ENCODE results near the gene MVD.

MVD gene

GRCh38 chr16:88662843-88663606 lies at the start of gene MVD:
Gene MVD (minus strand): TSS chr16:88663091. CDS start chr16:88663080, 11 bp downstream.
- DNase-seq (ENCODE audit: low spot score), result peak; percentile 98

GRCh38 chr16:88712362-88712979 lies 49.6 kb upstream of the MVD start:
- no peak for DNase-seq (ENCODE audit: low spot score)

- no peak for DNase-seq (ENCODE audit: low spot score)
These were observed 49.0 kb upstream of the MVD start for GRCh38 chr16:88711750-88712340.

GRCh38 chr16:88710556-88710955 lies 47.7 kb upstream of the MVD start:
- DNase-seq (ENCODE audit: low spot score), result no peak

- DNase-seq (ENCODE audit: low spot score), result peak; percentile 45
These were observed 44.3 kb upstream of the MVD start for GRCh38 chr16:88706965-88707826.

GRCh38 chr16:88706229-88706964 lies 43.5 kb upstream of the MVD start, which contains the start of the genes CTU2 and RNF166:
Gene CTU2 (plus strand): TSS chr16:88706503. CDS start chr16:88706531, 28 bp downstream.
Gene RNF166 (minus strand): TSS chr16:88706408. CDS start chr16:88706325, 83 bp downstream.
- DNase-seq (ENCODE audit: low spot score), result peak; percentile 91

- DNase-seq (ENCODE audit: low spot score), result no peak
These were observed 42.9 kb upstream of the MVD start for GRCh38 chr16:88705801-88706228.

GRCh38 chr16:88705076-88705684 lies 42.3 kb upstream of the MVD start:
- peak; percentile 22 for DNase-seq (ENCODE audit: low spot score)

GRCh38 chr16:88703486-88704309 lies 40.8 kb upstream of the MVD start:
- no peak for DNase-seq (ENCODE audit: low spot score)

- DNase-seq (ENCODE audit: low spot score), result no peak
These were observed 39.7 kb upstream of the MVD start for GRCh38 chr16:88702371-88703210.

- DNase-seq (ENCODE audit: low spot score), result no peak
These were observed 38.9 kb upstream of the MVD start for GRCh38 chr16:88701581-88702370.

- DNase-seq (ENCODE audit: low spot score), result peak; percentile 53
These were observed 38.0 kb upstream of the MVD start for GRCh38 chr16:88700636-88701482.

GRCh38 chr16:88700322-88700635 lies 37.4 kb upstream of the MVD start:
- no peak for DNase-seq (ENCODE audit: low spot score)

GRCh38 chr16:88699180-88699579 lies 36.3 kb upstream of the MVD start:
- DNase-seq (ENCODE audit: low spot score), result no peak

- DNase-seq (ENCODE audit: low spot score), result no peak
These were observed 35.8 kb upstream of the MVD start for GRCh38 chr16:88698646-88699045.

- no peak for DNase-seq (ENCODE audit: low spot score)
These were observed 35.1 kb upstream of the MVD start for GRCh38 chr16:88697831-88698615.

Data from RKO (cell line).